GM18498 (cell line): ENCODE measurements around the gene FHDC1.
A peak's percentile ranks its signal among the peaks of the same experiment; 100 is the strongest.
"Not testable (repeated sequence)": the region's sequence is repeated elsewhere in the genome, so short reads cannot be mapped to it uniquely, and the experiment has no call there.

Source experiments
- ATAC-seq: cut with Tn5 transposase; IDR thresholded peaks from one replicate; pipeline ENCODE4 v1.9.1; 2021; ENCODE audit warnings: mild to moderate bottlenecking, moderate library complexity; ENCODE audit not compliant: unreplicated experiment

FHDC1 gene, protein sequence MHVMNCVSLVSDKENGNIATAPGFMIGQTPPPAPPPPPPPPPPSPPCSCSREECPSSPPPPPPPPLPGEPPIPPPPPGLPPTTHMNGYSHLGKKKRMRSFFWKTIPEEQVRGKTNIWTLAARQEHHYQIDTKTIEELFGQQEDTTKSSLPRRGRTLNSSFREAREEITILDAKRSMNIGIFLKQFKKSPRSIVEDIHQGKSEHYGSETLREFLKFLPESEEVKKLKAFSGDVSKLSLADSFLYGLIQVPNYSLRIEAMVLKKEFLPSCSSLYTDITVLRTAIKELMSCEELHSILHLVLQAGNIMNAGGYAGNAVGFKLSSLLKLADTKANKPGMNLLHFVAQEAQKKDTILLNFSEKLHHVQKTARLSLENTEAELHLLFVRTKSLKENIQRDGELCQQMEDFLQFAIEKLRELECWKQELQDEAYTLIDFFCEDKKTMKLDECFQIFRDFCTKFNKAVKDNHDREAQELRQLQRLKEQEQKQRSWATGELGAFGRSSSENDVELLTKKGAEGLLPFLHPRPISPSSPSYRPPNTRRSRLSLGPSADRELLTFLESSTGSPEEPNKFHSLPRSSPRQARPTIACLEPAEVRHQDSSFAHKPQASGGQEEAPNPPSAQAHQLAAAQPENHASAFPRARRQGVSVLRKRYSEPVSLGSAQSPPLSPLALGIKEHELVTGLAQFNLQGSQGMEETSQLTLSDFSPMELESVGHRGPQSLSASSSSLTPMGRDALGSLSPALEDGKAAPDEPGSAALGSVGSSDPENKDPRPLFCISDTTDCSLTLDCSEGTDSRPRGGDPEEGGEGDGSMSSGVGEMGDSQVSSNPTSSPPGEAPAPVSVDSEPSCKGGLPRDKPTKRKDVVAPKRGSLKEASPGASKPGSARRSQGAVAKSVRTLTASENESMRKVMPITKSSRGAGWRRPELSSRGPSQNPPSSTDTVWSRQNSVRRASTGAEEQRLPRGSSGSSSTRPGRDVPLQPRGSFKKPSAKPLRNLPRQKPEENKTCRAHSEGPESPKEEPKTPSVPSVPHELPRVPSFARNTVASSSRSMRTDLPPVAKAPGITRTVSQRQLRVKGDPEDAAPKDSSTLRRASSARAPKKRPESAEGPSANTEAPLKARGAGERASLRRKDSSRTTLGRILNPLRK

GRCh38 chr4:152935631-152936445 is at the start of gene FHDC1:
TSS of gene FHDC1 (plus strand) at chr4:152936323. CDS start at chr4:152943058, 6,735 bp downstream.
- ATAC-seq, result no peak

GRCh38 chr4:152887981-152888380 is 48.1 kb upstream of the FHDC1 start:
- ATAC-seq, result no peak

DNA sequence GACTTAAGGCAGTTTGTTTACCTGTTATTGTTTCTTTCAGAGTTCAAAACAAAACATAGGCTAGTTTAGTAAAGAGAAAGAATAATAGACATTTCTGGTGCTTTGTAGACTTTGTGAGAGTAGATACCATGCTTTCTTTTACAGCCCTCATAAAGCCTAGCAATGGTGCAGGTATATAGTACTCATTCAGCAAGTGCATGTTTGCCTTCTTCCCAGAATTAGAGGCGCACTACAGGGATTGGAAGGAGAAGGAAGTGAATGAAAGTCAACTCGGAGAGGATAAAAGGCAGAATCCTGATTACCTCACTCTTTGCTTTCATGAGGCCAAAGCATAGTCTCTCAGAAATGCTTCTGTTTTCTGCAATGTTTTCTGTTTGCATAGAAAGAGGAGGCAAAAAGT is 43.1 kb upstream of the FHDC1 start:
- no peak for ATAC-seq

DNA sequence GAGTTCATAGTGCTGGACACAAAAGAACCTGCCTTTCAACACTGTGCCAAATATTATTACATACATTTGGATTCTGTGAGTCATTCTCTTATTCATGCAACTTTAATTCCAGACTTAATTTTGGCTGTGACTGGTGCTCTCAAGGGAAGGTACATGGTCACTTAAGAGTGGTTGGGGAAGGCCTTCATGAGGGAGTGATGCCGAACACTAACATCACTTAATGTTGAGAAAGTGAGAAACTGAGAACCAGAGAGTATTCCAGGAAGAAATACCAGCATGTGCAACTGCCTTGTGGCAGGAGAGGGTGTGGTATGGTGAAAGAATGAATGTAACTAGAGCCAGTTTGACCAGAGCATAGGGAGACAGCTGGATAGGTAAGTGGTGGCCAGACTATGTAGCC is 41.5 kb upstream of the FHDC1 start:
- no peak for ATAC-seq

- no peak for ATAC-seq
Observed at GRCh38 chr4:152896811-152897210, 39.3 kb upstream of the FHDC1 start.

DNA sequence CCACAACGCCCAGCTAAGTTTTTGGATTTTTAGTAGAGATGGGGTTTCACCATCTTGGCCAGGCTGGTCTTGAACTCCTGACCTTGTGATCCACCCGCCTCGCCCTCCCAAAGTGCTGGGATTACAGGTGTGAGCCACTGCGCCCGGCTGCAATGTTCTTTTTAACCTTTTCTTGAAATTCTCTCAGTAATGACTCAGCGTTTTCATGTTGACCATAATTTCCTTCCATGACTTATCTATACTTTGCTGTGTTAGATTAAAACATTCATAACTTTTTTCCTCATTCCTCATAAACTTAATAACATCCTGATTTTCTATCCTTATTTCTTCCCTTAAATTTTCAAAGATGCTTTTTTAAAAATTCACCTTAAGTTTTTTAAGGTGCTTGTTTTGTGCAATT is 38.0 kb upstream of the FHDC1 start:
- ATAC-seq, result not testable (repeated sequence)

DNA sequence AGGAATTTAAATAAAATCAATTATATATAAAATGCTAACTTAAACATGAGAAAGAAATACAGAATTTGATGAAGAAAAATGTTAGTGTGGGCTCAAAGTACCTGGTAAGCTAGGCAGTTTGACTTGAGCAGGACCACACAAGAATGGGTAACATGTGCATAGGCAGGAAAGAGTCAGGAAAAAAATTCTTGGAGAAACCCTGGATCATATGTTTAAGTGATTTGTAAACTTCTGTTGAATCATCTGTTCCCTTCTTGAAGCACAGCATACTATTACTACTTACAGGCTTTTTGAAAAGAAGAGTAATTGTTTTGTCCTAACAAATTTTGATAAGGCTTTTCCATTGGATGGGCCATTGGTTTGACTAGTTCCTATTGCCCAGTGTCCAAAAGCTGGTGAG is 37.5 kb upstream of the FHDC1 start:
- no peak for ATAC-seq

GRCh38 chr4:152900395-152900794 is 35.7 kb upstream of the FHDC1 start:
- no peak for ATAC-seq

DNA sequence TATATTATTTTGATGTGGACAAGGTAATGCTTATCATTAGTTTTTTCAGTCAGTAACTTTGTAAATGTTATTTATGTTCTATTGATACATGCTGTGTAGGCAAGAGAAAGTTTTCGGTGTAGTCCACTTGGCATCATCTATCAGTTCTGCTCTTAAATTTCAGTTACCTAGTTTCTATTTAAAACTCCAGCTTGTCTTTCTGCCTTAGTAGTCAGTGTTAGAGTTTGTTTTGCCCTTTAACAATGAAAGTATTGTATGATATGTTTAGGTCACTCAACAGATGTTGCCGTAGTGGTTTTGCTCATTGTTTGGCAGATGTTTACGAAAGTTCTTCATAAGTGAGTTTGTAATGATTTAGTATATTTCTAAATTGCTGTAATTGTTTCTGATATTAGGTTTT is 34.9 kb upstream of the FHDC1 start:
- no peak for ATAC-seq

DNA sequence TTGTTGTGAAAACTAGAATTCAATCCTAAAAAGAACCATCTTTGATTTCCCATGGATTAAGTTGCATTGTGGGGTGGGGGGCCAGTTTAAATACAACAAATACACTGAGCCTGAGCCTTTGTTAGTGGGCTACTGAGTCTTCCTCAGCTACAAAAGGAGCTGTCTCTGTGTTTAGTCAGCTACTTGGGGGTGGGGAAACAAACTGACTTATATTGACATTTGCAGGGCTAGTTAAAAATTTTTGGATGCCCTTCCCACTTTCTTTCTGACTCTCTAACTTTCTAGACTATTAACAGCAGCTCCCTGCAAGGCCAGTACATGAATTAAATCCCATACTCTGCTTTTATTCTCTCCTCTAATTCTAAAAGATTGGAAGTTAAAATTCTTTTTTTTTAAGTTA is 32.5 kb upstream of the FHDC1 start:
- no peak for ATAC-seq

- no peak for ATAC-seq
Observed at GRCh38 chr4:152909901-152910300, 26.2 kb upstream of the FHDC1 start.

DNA sequence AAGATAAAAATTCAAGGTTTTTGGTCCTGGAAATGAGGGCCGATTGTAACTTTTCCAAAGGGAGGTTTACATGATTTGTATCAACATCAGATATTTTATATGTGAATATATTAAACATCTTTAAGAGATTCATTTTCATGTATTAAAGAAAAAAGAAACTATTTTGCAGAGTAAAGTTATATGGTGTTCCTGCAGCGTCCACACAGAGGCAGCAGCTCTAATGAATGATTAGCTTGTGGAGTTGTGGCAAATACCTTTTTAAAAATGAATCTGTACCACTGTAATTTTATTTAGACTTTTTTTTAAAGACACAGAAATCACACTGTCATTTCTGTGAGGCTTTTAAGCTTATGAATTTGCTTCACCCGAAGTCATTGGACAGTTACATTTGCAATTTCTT is 25.6 kb upstream of the FHDC1 start:
- no peak for ATAC-seq

GRCh38 chr4:152917543-152918395 is 18.4 kb upstream of the FHDC1 start:
- no peak for ATAC-seq

- no peak for ATAC-seq
Observed at GRCh38 chr4:152919826-152920225, 16.3 kb upstream of the FHDC1 start.

DNA sequence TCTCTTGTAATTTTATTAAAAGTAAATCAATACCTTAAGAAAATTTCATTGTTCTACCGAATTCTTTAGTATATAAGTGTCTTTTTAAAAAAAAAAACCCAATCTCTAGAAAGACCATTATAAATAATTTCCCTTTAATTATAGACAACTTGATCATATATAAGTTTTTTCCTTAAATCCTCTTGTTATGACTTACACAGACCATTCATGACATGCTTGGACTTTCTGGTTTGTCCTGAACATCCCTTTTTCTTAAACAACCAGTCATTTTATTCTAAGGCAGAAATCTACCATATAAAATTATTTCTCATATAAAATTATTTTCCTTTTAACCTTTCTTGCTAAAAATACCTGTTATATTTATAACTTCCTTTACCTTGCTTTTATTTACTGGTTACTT is 15.4 kb upstream of the FHDC1 start:
- ATAC-seq, result no peak

DNA sequence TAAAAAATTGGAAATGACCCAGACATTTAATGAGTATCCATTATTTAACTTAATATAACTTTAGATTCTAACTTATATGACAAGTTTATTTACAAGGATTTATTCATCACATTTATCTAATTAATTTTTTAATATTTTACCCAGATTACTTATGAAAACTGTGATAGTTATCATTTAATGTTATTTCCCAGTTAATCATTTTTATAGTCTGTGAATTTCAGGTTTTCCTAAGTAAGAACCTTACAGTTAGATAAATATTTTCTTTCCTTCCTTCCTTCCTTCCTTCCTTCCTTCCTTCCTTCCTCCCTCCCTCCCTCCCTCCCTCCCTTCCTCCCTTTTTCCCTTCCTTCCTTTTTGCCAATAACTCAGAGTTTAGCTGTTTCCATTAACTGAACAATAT is 14.8 kb upstream of the FHDC1 start:
- ATAC-seq, result no peak

- ATAC-seq, result no peak
Observed at GRCh38 chr4:152925851-152926250, 10.3 kb upstream of the FHDC1 start.

GRCh38 chr4:152926959-152927358 is 9.2 kb upstream of the FHDC1 start:
- no peak for ATAC-seq

GRCh38 chr4:152927737-152928136 is 8.4 kb upstream of the FHDC1 start:
- peak; percentile 70 for ATAC-seq

DNA sequence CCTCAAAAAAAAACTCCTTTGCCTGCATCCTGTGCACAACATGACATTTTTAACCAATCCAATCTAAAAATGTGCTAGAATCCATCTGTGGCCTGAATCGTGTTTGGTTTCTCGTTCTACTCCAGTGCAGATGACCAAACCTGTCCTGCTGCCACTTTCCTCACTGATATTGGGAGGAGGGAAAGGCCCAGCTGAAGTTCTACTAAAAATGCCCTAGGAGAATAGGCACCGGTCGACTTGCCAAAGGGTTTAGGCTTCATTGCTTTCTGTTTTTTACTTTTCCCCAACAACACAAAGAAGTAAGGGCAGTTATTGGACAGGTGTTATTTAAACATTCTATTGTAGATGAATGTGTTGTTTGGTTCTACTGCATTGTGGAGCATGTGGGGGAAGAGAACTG is 7.8 kb upstream of the FHDC1 start:
- no peak for ATAC-seq
